WI38 (cell line): ENCODE results near the gene COX7B.
A peak's percentile ranks its signal among the peaks of the same experiment; 100 is the strongest.
"Not testable (repeated sequence)": the region's sequence is repeated elsewhere in the genome, so short reads cannot be mapped to it uniquely, and the experiment has no call there.

Source experiments
- H3K4me3 ChIP-seq: 2 replicates; pipeline ENCODE4 v1.5.1; 2011; ENCODE audit warnings: low read depth, mild to moderate bottlenecking, control low read depth, low read length
- CTCF ChIP-seq: IDR thresholded peaks from 2 replicates; pipeline ENCODE4 v1.5.1; 2012; ENCODE audit warnings: low read depth, mild to moderate bottlenecking, control low read depth, low read length

COX7B gene

GRCh38 chrX:77899081-77899828 lies at the start of gene COX7B:
Gene COX7B, plus strand, starts transcription at chrX:77899468. Its CDS starts 86 bp downstream, at chrX:77899554.
- peak within 1 kb of the TSS; percentile 68 for H3K4me3 ChIP-seq
- TF ChIP-seq CTCF, result no peak

- TF ChIP-seq CTCF, result no peak
- no peak overlapping the region for H3K4me3 ChIP-seq
These were observed 23.9 kb upstream of the COX7B start for GRCh38 chrX:77875372-77875771.

- H3K4me3 ChIP-seq, result not testable (repeated sequence)
These were observed 17.9 kb upstream of the COX7B start for GRCh38 chrX:77881418-77881817.

GRCh38 chrX:77892887-77893286 lies 6.4 kb upstream of the COX7B start:
- TF ChIP-seq CTCF, result no peak
- no peak overlapping the region for H3K4me3 ChIP-seq

GRCh38 chrX:77893713-77894112 lies 5.6 kb upstream of the COX7B start:
- H3K4me3 ChIP-seq, result peak overlapping the region; percentile 84
- TF ChIP-seq CTCF, result no peak

GRCh38 chrX:77894921-77895886 lies 4.1 kb upstream of the COX7B start, which contains the start of gene MAGT1:
Gene MAGT1, minus strand, starts transcription at chrX:77895435. Its CDS starts 25 bp downstream, at chrX:77895410.
- TF ChIP-seq CTCF, result no peak

GRCh38 chrX:77900688-77901087 lies 1.4 kb downstream of the COX7B start:
- TF ChIP-seq CTCF, result no peak
- H3K4me3 ChIP-seq, result peak overlapping the region; percentile 68

More at GRCh38 chrX:77894921-77895886, 4.1 kb upstream of the COX7B start, which contains the start of gene MAGT1:
- H3K4me3 ChIP-seq, result peak within 1 kb of the TSS; percentile 84
